GM10266 (cell line): Measurements from ENCODE around the gene RAB36.

Experiments
- DNase-seq: peaks from one replicate; pipeline ENCODE4 v3.0.0; 2012; ENCODE audit errors: extremely low spot score
- CTCF ChIP-seq: IDR thresholded peaks from 2 replicates; pipeline ENCODE4 v1.5.1; 2012; ENCODE audit warnings: mild to moderate bottlenecking, low read depth; ENCODE audit not compliant: control insufficient read depth, insufficient read depth; ENCODE audit errors: missing control alignments

The RAB36 gene

GRCh38 chr22:23190526-23190925 is 45.2 kb downstream of the RAB36 start:
- no peak for DNase-seq
- TF ChIP-seq CTCF, result no peak

GRCh38 chr22:23192133-23192532 is 46.9 kb downstream of the RAB36 start:
- no peak for DNase-seq
- no peak for TF ChIP-seq CTCF

- no peak for TF ChIP-seq CTCF
- DNase-seq, result no peak
Observed at GRCh38 chr22:23192558-23192957, 47.3 kb downstream of the RAB36 start.

GRCh38 chr22:23193196-23193827 is 48.0 kb downstream of the RAB36 start:
- no peak for DNase-seq
- no peak for TF ChIP-seq CTCF

- no peak for DNase-seq
- no peak for TF ChIP-seq CTCF
Observed at GRCh38 chr22:23193882-23194281, 48.6 kb downstream of the RAB36 start.

GRCh38 chr22:23196165-23196564 is 50.9 kb downstream of the RAB36 start:
- no peak for TF ChIP-seq CTCF

GRCh38 chr22:23197836-23198235 is 52.6 kb downstream of the RAB36 start:
- no peak for DNase-seq
- no peak for TF ChIP-seq CTCF

More at GRCh38 chr22:23196165-23196564, 50.9 kb downstream of the RAB36 start:
- DNase-seq, result no peak
